IMR-90 (cell line): ENCODE measurements around the gene COL1A1. TPM values are rescaled to one million over a fixed set of nuclear protein-coding genes. Genes with fewer than 3 reads are reported as not detected.

ENCODE experiments used
- ATAC-seq: fragments of 200-7000 bp; cut with Tn5 transposase; 2 replicates; pipeline ENCODE4 v1.9.1; 2020; ENCODE audit warnings: low read depth, mild to moderate bottlenecking, moderate library complexity
- BruUV-seq: library from RNA; stranded (reverse); fragments of 400-500 nt; replicated peaks from 2 replicates; lab custom pipeline; 2021; lab: Mats Ljungman, UMichigan
- CTCF ChIA-PET: fragments of 300-600 bp; formaldehyde crosslinking; extraction: SDS; loops from one replicate; lab custom pipeline; 2021; ENCODE audit warnings: antibody characterized with exemption; lab: Yijun Ruan, JAX
- POLR2A ChIA-PET: fragments of 300-600 bp; sonication (Branson Sonifier 250); formaldehyde crosslinking; loops from one replicate; lab custom pipeline; 2022; ENCODE audit warnings: antibody characterized with exemption; ENCODE audit not compliant: unreplicated experiment; lab: Charles Lee
- DNase-seq: peaks from one replicate; pipeline ENCODE4 v3.0.0; 2013
- H2AFZ ChIP-seq: replicated peaks from 2 replicates; pipeline ENCODE3; 2013; ENCODE audit warnings: low read length, mild to moderate bottlenecking; ENCODE audit not compliant: poor library complexity
- H2AK5ac ChIP-seq: 2 replicates; pipeline ENCODE4 v1.6.1; 2013; ENCODE audit warnings: low read depth, low read length, inconsistent platforms
- H2AK9ac ChIP-seq: replicated peaks from 2 replicates; pipeline ENCODE3; 2013; ENCODE audit warnings: mild to moderate bottlenecking, low read depth, low read length, moderate library complexity; ENCODE audit not compliant: poor library complexity
- H2BK120ac ChIP-seq: 2 replicates; pipeline ENCODE4 v1.6.1; 2013; ENCODE audit warnings: low read depth, low read length, inconsistent platforms
- H2BK15ac ChIP-seq: 3 replicates; pipeline ENCODE4 v1.6.1; 2013; ENCODE audit warnings: low read depth, low read length, inconsistent platforms
- H2BK20ac ChIP-seq: 2 replicates; pipeline ENCODE4 v1.6.1; 2013; ENCODE audit warnings: low read depth, mild to moderate bottlenecking, inconsistent platforms, low read length, moderate library complexity
- H2BK5ac ChIP-seq: 2 replicates; pipeline ENCODE4 v1.6.1; 2013; ENCODE audit warnings: mild to moderate bottlenecking, low read depth, low read length, inconsistent platforms; ENCODE audit not compliant: poor library complexity, severe bottlenecking
- H3K14ac ChIP-seq: replicated peaks from 2 replicates; pipeline ENCODE4 v1.6.1; 2013; ENCODE audit warnings: low read depth, low read length, inconsistent platforms
- H3K18ac ChIP-seq: 2 replicates; pipeline ENCODE4 v1.6.1; 2013; ENCODE audit warnings: low read depth, low read length, control low read depth
- H3K23ac ChIP-seq: 2 replicates; pipeline ENCODE4 v1.6.1; 2013; ENCODE audit warnings: low read depth, low read length, inconsistent platforms
- H3K27ac ChIP-seq: 2 replicates; pipeline ENCODE4 v1.5.1; 2013; ENCODE audit warnings: mild to moderate bottlenecking, control low read depth, low read length; ENCODE audit not compliant: insufficient read depth
- H3K27me3 ChIP-seq: 2 replicates; pipeline ENCODE4 v1.6.1; 2013; ENCODE audit warnings: low read length; ENCODE audit not compliant: control insufficient read depth, insufficient read depth
- H3K36me3 ChIP-seq: 2 replicates; pipeline ENCODE4 v1.6.1; 2013; ENCODE audit warnings: low read length, mixed read lengths; ENCODE audit not compliant: control insufficient read depth, insufficient read depth
- H3K4ac ChIP-seq: 2 replicates; pipeline ENCODE4 v1.6.1; 2013; ENCODE audit warnings: low read depth, low read length, inconsistent platforms
- H3K4me1 ChIP-seq: 2 replicates; pipeline ENCODE4 v1.6.1; 2013; ENCODE audit warnings: low read length, mixed read lengths; ENCODE audit not compliant: control insufficient read depth, insufficient read depth
- H3K4me2 ChIP-seq: 2 replicates; pipeline ENCODE4 v1.6.1; 2013; ENCODE audit warnings: low read depth, mild to moderate bottlenecking, control low read depth, low read length, moderate library complexity
- H3K4me3 ChIP-seq: 2 replicates; pipeline ENCODE4 v1.5.1; 2013; ENCODE audit warnings: low read depth, mild to moderate bottlenecking, control low read depth, low read length, moderate library complexity; ENCODE audit not compliant: insufficient read depth
- H3K56ac ChIP-seq: 2 replicates; pipeline ENCODE4 v1.6.1; 2013; ENCODE audit warnings: low read length, inconsistent platforms; ENCODE audit not compliant: insufficient read depth; ENCODE audit errors: extremely low read depth
- H3K79me1 ChIP-seq, 2 experiments: 2 replicates each; pipeline ENCODE4 v1.6.1; 2013; ENCODE audit warnings: low read length in 2 of 2, inconsistent platforms in 1 of 2, low read depth in 1 of 2
- H3K9ac ChIP-seq: 2 replicates; pipeline ENCODE4 v1.6.1; 2013; ENCODE audit warnings: low read depth, low read length, control low read depth
- H3K9me1 ChIP-seq: 2 replicates; pipeline ENCODE4 v1.6.1; 2013; ENCODE audit warnings: low read length, inconsistent platforms; ENCODE audit not compliant: insufficient read depth
- H3K9me3 ChIP-seq: 2 replicates; pipeline ENCODE4 v1.6.1; 2013; ENCODE audit warnings: low read length; ENCODE audit not compliant: control insufficient read depth, insufficient read depth
- H4K20me1 ChIP-seq: 2 replicates; pipeline ENCODE4 v1.6.1; 2013; ENCODE audit warnings: low read length, inconsistent platforms; ENCODE audit not compliant: insufficient read depth
- H4K5ac ChIP-seq: 2 replicates; pipeline ENCODE4 v1.6.1; 2013; ENCODE audit warnings: mild to moderate bottlenecking, low read depth, low read length, control low read depth
- H4K8ac ChIP-seq, 2 experiments: 2 replicates each; pipeline ENCODE4 v1.6.1; 2013; ENCODE audit warnings: low read depth in 2 of 2, low read length in 2 of 2, control low read depth in 1 of 2, inconsistent platforms in 1 of 2
- H4K91ac ChIP-seq: 2 replicates; pipeline ENCODE4 v1.6.1; 2013; ENCODE audit warnings: low read depth, low read length, inconsistent platforms; ENCODE audit not compliant: insufficient read depth
- BHLHE40 ChIP-seq: fragments of 150-350 bp; IDR thresholded peaks from 2 replicates; pipeline ENCODE4 v1.6.1; 2016; ENCODE audit warnings: mild to moderate bottlenecking, low read depth, low read length
- CEBPB ChIP-seq: IDR thresholded peaks from 2 replicates; pipeline ENCODE4 v1.6.1; 2012; ENCODE audit warnings: low read depth, low read length, improper control_type of control experiment
- CTCF ChIP-seq: conservative IDR thresholded peaks from 2 replicates; pipeline ENCODE4 v1.5.1; 2012; ENCODE audit warnings: mild to moderate bottlenecking, low read depth, low read length, improper control_type of control experiment
- MAFK ChIP-seq: IDR thresholded peaks from 2 replicates; pipeline ENCODE4 v1.6.1; 2012; ENCODE audit warnings: low read depth, low read length, improper control_type of control experiment
- MAZ ChIP-seq: IDR thresholded peaks from 2 replicates; pipeline ENCODE4 v1.6.1; 2012; ENCODE audit warnings: low read depth, mild to moderate bottlenecking, low read length, improper control_type of control experiment, moderate library complexity, borderline replicate concordance
- NFE2L2 ChIP-seq: fragments of 150-350 bp; IDR thresholded peaks from 2 replicates; pipeline ENCODE4 v1.6.1; 2016; ENCODE audit warnings: low read depth, mild to moderate bottlenecking, low read length
- POLR2A ChIP-seq: IDR thresholded peaks from 2 replicates; pipeline ENCODE4 v1.6.1; 2012; ENCODE audit warnings: mild to moderate bottlenecking, low read depth, low read length
- USF2 ChIP-seq: fragments of 150-350 bp; IDR thresholded peaks from 2 replicates; pipeline ENCODE4 v1.6.1; 2017; ENCODE audit warnings: mild to moderate bottlenecking, antibody characterized with exemption, low read length, low read depth
- WGBS, 2 experiments: methylation state at CpG; one replicate each; pipeline versions ENCODE4 v1.1.5 to v1.1.7; 2013; ENCODE audit warnings: missing lambda C conversion rate in 2 of 2; ENCODE audit not compliant: insufficient read length in 1 of 2; ENCODE audit errors: extremely low coverage in 2 of 2; 5-methylcytosine and 5-hydroxymethylcytosine counted together
- dilution Hi-C: fragments of 300-500 bp; cut with HindIII; formaldehyde crosslinking; loops from one replicate; pipeline ENCODE4 v1.14.3; 2018; ENCODE audit warnings: low sequenced_read_pairs; ENCODE audit not compliant: unreplicated experiment
- in situ Hi-C: fragments of 300-500 bp; cut with MboI; formaldehyde crosslinking; loops from 3 replicates; pipeline ENCODE4 v1.14.3; 2019; ENCODE audit warnings: low sequenced_read_pairs, inconsistent platforms, mixed read lengths
- intact Hi-C: fragments of 100-400 bp; cut with micrococcal nuclease; formaldehyde crosslinking; loops from 2 replicates; pipeline ENCODE4 v1.10.0; 2022
- polyA plus RNA-seq, 3 experiments: library from polyadenylated mRNA; depleted of rRNA; stranded (reverse); fragments of >200 nt; gene quantifications; 2 replicates each; pipeline ENCODE4 v1.2.3, GENCODE V29; 2012; ENCODE audit warnings: low replicate concordance in 1 of 3
- total RNA-seq: library from RNA; depleted of rRNA; stranded (reverse); fragments of >200 nt; gene quantifications from 2 replicates; pipeline ENCODE4 v1.2.3, GENCODE V29; 2012

COL1A1 gene
- total and polyA plus RNA-seq, 2 of the 4 experiments (the other 2 are of a cell fraction) = 2,180 to 4,350 TPM

DNA sequence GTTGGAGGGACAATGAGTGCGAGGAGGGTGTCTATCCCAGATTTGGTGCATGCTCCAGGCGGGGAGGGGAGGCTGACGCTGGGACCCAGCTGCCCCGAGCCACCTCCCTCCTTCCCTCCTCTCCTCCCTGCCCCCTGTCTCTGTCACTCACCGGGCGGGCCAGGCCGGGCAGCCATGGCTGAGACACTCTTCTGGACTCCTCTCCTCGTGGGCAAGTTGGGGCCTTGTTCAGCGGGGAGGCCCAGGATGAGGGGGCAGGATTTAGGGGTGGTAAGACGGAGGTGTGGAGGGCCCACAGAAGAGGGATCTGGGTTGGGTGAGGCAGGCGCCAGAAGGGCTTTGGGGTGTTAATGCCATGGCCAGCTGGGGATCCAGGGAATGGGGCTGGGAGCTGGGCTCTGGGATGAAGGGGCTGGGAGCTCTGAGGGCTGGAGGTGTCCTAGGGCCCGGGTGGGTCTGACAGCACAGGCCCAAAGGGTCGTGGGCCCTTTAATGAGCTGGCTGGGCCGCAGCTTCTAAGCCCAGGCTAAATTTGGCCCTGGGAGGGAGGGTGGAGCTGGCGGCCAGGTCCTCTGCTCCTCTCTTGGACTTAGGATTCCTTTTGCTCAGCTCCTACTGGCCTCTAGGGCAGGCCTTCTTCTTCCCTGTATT is 35.4 kb downstream of the COL1A1 start, which contains the start of gene SGCA (continued):
- TF ChIP-seq CTCF = no peak
- TF ChIP-seq MAZ = no peak
- TF ChIP-seq CEBPB = no peak
- TF ChIP-seq BHLHE40 = no peak

- H3K14ac ChIP-seq = no peak overlapping the region
- no TSS peak for BruUV-seq
- peaks cover 0 to 5% of the 10 kb centered on the region in 2 experiments; a peak in 1 of 4 replicates for H3K79me1 ChIP-seq
- H4K5ac ChIP-seq = no peak overlapping the region
- H3K27ac ChIP-seq = no peak overlapping the region
- no peak overlapping the region for H2BK20ac ChIP-seq
- no peak overlapping the region for H3K18ac ChIP-seq
- H3K56ac ChIP-seq = no peak overlapping the region
- dilution Hi-C loops = no loop called here
- no peaks in the 10 kb centered on the region for H3K9me3 ChIP-seq
- H2BK15ac ChIP-seq = no peak overlapping the region
- no peak overlapping the region for H3K4me3 ChIP-seq
- no peak overlapping the region for H4K91ac ChIP-seq
- no peaks in the 10 kb centered on the region for H3K27me3 ChIP-seq
- H4K20me1 ChIP-seq = no peaks in the 10 kb centered on the region
- H3K23ac ChIP-seq = no peak overlapping the region
- 75% methylated on average over 2 of the region's 3 CpGs; no CpG with 5 or more reads in 1 of the 2 experiments for WGBS, 2 experiments
- intact Hi-C loops = no loop called here
- peaks cover 5% of the 10 kb centered on the region; the same call in 1 of the 2 replicates for H3K4me1 ChIP-seq
- no peaks in the 10 kb centered on the region for H3K36me3 ChIP-seq
- ATAC-seq (no peak), DNase-seq (no peak)
- no peaks in the 10 kb centered on the region for H3K9me1 ChIP-seq
- in situ Hi-C loops = no loop called here
- no peak overlapping the region for H2BK5ac ChIP-seq
- CTCF ChIA-PET = no interaction called here
- peak overlapping the region; percentile 61 for H2AFZ ChIP-seq
- H2BK120ac ChIP-seq = no peak overlapping the region
- TF ChIP-seq CTCF (no peak), MAFK (no peak), MAZ (no peak), USF2 (no peak), POLR2A (no peak), NFE2L2 (no peak)
- H2AK5ac ChIP-seq = peak overlapping the region; percentile 44
- no peak overlapping the region for H3K9ac ChIP-seq
- POLR2A ChIA-PET = no interaction called here
- no peak overlapping the region for H3K4me2 ChIP-seq
- peak overlapping the region; percentile 63 for H2AK9ac ChIP-seq
- no peak overlapping the region for H4K8ac ChIP-seq
- H3K4ac ChIP-seq = no peak overlapping the region; the same call in 1 of the 2 replicates
These were observed 36.0 kb downstream of the COL1A1 start for GRCh38 chr17:50165466-50165865.
